HFF-Myc (cell line): ENCODE measurements around the gene NBEAL2.

ENCODE experiments used
- DNase-seq: peaks from one replicate; pipeline ENCODE4 v3.0.0-alpha.2; 2011; ENCODE audit warnings: low read depth; ENCODE audit errors: extremely low read depth
- H3K4me3 ChIP-seq: replicated peaks from 2 replicates; pipeline ENCODE4 v1.5.1; 2011; ENCODE audit warnings: low read depth, mild to moderate bottlenecking, control low read depth, low read length
- TF ChIP-seq, protein P1 (sequence below): IDR thresholded peaks from 2 replicates; pipeline ENCODE4 v1.5.1; 2012; ENCODE audit warnings: mild to moderate bottlenecking, low read depth, low read length, control low read depth; ENCODE audit errors: missing control alignments

Gene NBEAL2

DNA sequence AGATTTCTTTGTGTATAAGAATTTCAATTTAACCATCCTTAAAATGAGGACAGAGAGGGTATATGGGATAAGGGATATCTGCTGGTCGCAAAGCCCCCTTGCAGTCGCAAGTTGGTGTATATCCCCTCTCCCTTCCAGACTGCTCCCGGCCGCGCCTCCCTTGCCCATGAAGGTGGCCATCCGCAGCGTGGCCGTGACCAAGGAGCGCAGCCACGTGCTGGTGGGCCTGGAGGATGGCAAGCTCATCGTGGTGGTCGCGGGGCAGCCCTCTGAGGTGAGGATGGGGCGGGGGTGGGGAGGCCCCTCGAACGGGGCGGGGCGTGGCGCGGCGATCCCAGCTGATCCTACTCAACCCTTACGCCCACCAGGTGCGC is 29.4 kb downstream of the NBEAL2 start:
- TF ChIP-seq, protein P1, sequence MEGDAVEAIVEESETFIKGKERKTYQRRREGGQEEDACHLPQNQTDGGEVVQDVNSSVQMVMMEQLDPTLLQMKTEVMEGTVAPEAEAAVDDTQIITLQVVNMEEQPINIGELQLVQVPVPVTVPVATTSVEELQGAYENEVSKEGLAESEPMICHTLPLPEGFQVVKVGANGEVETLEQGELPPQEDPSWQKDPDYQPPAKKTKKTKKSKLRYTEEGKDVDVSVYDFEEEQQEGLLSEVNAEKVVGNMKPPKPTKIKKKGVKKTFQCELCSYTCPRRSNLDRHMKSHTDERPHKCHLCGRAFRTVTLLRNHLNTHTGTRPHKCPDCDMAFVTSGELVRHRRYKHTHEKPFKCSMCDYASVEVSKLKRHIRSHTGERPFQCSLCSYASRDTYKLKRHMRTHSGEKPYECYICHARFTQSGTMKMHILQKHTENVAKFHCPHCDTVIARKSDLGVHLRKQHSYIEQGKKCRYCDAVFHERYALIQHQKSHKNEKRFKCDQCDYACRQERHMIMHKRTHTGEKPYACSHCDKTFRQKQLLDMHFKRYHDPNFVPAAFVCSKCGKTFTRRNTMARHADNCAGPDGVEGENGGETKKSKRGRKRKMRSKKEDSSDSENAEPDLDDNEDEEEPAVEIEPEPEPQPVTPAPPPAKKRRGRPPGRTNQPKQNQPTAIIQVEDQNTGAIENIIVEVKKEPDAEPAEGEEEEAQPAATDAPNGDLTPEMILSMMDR: no peak
- DNase-seq: no peak
- peak overlapping the region; percentile 38 for H3K4me3 ChIP-seq

GRCh38 chr3:47009225-47010110 is 30.0 kb downstream of the NBEAL2 start:
- peak overlapping the region; percentile 38 for H3K4me3 ChIP-seq
- TF ChIP-seq, protein P1: no peak
- DNase-seq: peak; percentile 57

GRCh38 chr3:47010111-47010712 is 30.7 kb downstream of the NBEAL2 start:
- no peak for DNase-seq
- TF ChIP-seq, protein P1: no peak
- peak overlapping the region; percentile 38 for H3K4me3 ChIP-seq

DNA sequence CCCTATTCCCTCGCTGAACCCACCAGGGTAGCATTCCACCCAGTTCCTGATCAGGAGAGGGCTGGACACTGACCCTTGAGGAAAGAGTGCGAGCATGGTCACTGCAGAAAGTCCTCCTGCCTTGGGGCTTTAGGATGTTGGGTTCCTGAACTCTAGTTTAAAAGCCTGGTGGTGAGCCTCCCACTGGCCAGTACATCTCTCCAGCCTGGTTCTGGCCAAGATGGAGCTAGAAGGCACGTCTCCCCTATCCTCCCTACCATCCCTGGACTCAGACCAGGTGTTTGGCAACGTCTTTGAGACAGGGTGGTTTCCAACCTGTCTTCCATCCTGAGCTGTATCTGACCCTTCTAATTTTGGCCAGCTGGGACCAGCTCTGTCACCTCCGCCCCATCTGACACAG is 31.4 kb downstream of the NBEAL2 start:
- no peak overlapping the region for H3K4me3 ChIP-seq
- no peak for DNase-seq
- TF ChIP-seq, protein P1: no peak

GRCh38 chr3:47011371-47011770 is 31.9 kb downstream of the NBEAL2 start:
- no peak for DNase-seq
- TF ChIP-seq, protein P1: no peak

GRCh38 chr3:47012342-47013230 is 33.1 kb downstream of the NBEAL2 start:
- no peak overlapping the region for H3K4me3 ChIP-seq
- DNase-seq: no peak
- TF ChIP-seq, protein P1: no peak

More at GRCh38 chr3:47011371-47011770, 31.9 kb downstream of the NBEAL2 start:
- H3K4me3 ChIP-seq: no peak overlapping the region
